ENCODE measurements around the gene SLC25A25. TPM values are rescaled to one million over a fixed set of nuclear protein-coding genes. Genes with fewer than 3 reads are reported as not detected.

SLC25A25 gene
- total and polyA plus RNA-seq, 12 donors: 2.3 to 20.7 (median 6.8) TPM

DNA sequence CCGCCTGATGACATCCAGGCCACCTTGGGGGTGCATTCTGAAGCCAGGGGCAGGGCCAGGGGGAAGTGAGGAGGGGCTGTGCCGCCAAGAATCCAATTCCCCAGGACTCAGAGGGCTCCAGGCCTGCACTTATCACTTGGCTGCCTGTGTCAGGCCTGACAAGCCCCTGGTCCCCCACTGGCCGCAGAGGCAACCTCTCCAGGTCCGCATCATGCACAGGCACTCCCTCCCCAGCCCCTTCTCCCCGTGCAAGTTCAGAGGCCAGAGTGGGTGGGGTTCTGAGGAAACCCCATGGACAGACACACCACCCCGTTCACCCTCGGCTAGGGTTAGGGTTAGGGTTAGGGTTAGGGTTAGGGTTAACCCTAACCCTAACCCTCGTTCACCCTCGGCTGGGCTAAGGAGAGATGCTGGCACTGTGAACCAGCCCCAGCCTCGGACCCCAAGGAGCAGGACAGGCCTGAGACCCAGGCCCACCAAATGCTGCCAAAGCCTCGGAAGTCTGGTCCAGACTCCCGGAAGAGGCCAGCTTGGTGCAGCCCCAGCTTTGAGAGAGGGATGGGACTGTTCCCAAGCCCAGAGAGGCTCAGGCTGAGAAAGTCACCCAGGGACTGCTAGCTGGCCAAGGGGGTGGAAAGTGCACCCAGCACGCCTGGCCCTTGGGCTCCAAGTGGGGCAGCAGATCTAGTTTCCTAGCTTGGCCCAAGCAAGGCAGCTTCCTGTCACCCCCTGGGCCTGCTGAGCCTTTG, 86.1 kb downstream of the SLC25A25 start:
- Histone ChIP-seq H3K9me3 (no peaks in the 10 kb centered on the region), H3K4me1 (peaks cover 0 to 17% (median 8%) of the 10 kb centered on the region in 9 donors), H3K36me3 (no peaks in the 10 kb centered on the region), H3K4me3 (no peak overlapping the region), H3K27ac (no peak overlapping the region), H3K27me3 (no peaks in the 10 kb centered on the region)
- DNase-seq (peak in 1 of 2 donors; percentile 5), ATAC-seq (no peak)
- TF ChIP-seq, protein P1, sequence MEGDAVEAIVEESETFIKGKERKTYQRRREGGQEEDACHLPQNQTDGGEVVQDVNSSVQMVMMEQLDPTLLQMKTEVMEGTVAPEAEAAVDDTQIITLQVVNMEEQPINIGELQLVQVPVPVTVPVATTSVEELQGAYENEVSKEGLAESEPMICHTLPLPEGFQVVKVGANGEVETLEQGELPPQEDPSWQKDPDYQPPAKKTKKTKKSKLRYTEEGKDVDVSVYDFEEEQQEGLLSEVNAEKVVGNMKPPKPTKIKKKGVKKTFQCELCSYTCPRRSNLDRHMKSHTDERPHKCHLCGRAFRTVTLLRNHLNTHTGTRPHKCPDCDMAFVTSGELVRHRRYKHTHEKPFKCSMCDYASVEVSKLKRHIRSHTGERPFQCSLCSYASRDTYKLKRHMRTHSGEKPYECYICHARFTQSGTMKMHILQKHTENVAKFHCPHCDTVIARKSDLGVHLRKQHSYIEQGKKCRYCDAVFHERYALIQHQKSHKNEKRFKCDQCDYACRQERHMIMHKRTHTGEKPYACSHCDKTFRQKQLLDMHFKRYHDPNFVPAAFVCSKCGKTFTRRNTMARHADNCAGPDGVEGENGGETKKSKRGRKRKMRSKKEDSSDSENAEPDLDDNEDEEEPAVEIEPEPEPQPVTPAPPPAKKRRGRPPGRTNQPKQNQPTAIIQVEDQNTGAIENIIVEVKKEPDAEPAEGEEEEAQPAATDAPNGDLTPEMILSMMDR (IDR thresholded peaks at IDR 0.05): no peak
- 81 to 84% methylated on average over 13 of the region's 13 CpGs for WGBS, 2 donors
- intact Hi-C loops (cut with DNase I): no loop called here

- Histone ChIP-seq H3K27me3 (no peaks in the 10 kb centered on the region), H3K9me3 (no peaks in the 10 kb centered on the region), H3K4me1 (peaks cover 0 to 13% (median 10%) of the 10 kb centered on the region in 9 donors), H3K4me3 (no peak overlapping the region), H3K36me3 (no peaks in the 10 kb centered on the region), H3K27ac (no peak overlapping the region)
- TF ChIP-seq, protein P1 (IDR thresholded peaks at IDR 0.05): no peak
- no peak for ATAC-seq
- peak in 1 of 2 donors; percentile 1 for DNase-seq
- intact Hi-C loops (cut with DNase I): no loop called here
- WGBS, 2 donors: 87% methylated on average over 7 of the region's 7 CpGs
Observed at GRCh38 chr9:128155736-128156500, 87.9 kb downstream of the SLC25A25 start.

Other genes starting within 250 kb of the SLC25A25 start
- 100 to 1,000 TPM in 8 of 10 donors, 10 to 100 TPM in 2; 76.8 to 263 (median 137) TPM for gene ENG, start 213.6 kb upstream of the SLC25A25 start, total RNA-seq
- 100 to 1,000 TPM; 199 to 310 TPM for gene ENG, start 213.6 kb upstream of the SLC25A25 start, polyA plus RNA-seq
- 100 to 1,000 TPM; 553 to 918 (median 731) TPM for gene AK1, start 190.6 kb upstream of the SLC25A25 start, total RNA-seq
- gene AK1, start 190.6 kb upstream of the SLC25A25 start, polyA plus RNA-seq: 1,000 to 10,000 TPM in 1 of 2 donors, 100 to 1,000 TPM in 1; 500 to 1,050 TPM
- 10 to 100 TPM; 32.8 to 52.0 (median 44.7) TPM for gene ST6GALNAC6, start 168.6 kb upstream of the SLC25A25 start, total RNA-seq
- gene ST6GALNAC6, start 168.6 kb upstream of the SLC25A25 start, polyA plus RNA-seq: 10 to 100 TPM; 33.0 to 40.5 TPM
- 10 to 100 TPM; 23.2 to 52.9 (median 33.9) TPM for gene ST6GALNAC4, start 151.2 kb upstream of the SLC25A25 start, total RNA-seq
- 10 to 100 TPM; 10.8 to 48.6 TPM for gene ST6GALNAC4, start 151.2 kb upstream of the SLC25A25 start, polyA plus RNA-seq
- gene PIP5KL1, start 137.5 kb upstream of the SLC25A25 start, total RNA-seq: under 1 TPM in 7 of 10 donors, not detected in 3; 0.25 to 0.59 (median 0.47) TPM
- gene PIP5KL1, start 137.5 kb upstream of the SLC25A25 start, polyA plus RNA-seq: under 1 TPM in 1 of 2 donors, not detected in 1; 0.28 TPM
- 10 to 100 TPM in 8 of 10 donors, 1 to 10 TPM in 2; 7.2 to 15.4 (median 12.3) TPM for gene DPM2, start 130.4 kb upstream of the SLC25A25 start, total RNA-seq
- 10 to 100 TPM; 16.7 to 31.1 TPM for gene DPM2, start 130.4 kb upstream of the SLC25A25 start, polyA plus RNA-seq
- gene EEIG1, start 87.2 kb upstream of the SLC25A25 start, total RNA-seq: 10 to 100 TPM; 11.1 to 33.5 (median 25.1) TPM
- 10 to 100 TPM in 1 of 2 donors, 1 to 10 TPM in 1; 6.7 to 13.0 TPM for gene EEIG1, start 87.2 kb upstream of the SLC25A25 start, polyA plus RNA-seq
- gene NAIF1, start 912 bp upstream of the SLC25A25 start, total RNA-seq: 1 to 10 TPM; 3.2 to 7.0 (median 5.5) TPM
- 1 to 10 TPM; 4.4 to 7.2 TPM for gene NAIF1, start 912 bp upstream of the SLC25A25 start, polyA plus RNA-seq
- 100 to 1,000 TPM; 117 to 166 (median 148) TPM for gene PTGES2, start 59.5 kb downstream of the SLC25A25 start, total RNA-seq
- 100 to 1,000 TPM; 132 to 147 TPM for gene PTGES2, start 59.5 kb downstream of the SLC25A25 start, polyA plus RNA-seq
- gene LCN2, start 81.2 kb downstream of the SLC25A25 start, total RNA-seq: 1 to 10 TPM in 1 of 10 donors, under 1 TPM in 4, not detected in 5; 0.34 to 2.7 (median 0.45) TPM
- gene LCN2, start 81.2 kb downstream of the SLC25A25 start, polyA plus RNA-seq: 1 to 10 TPM in 1 of 2 donors, under 1 TPM in 1; 0.62 to 1.5 TPM
- 10 to 100 TPM; 29.5 to 58.2 (median 36.1) TPM for gene BBLN, start 92.0 kb downstream of the SLC25A25 start, total RNA-seq
- 100 to 1,000 TPM in 1 of 2 donors, 10 to 100 TPM in 1; 70.2 to 159 TPM for gene BBLN, start 92.0 kb downstream of the SLC25A25 start, polyA plus RNA-seq
- gene CIZ1, start 123.3 kb downstream of the SLC25A25 start, total RNA-seq: 10 to 100 TPM; 63.0 to 96.0 (median 76.7) TPM
- 10 to 100 TPM; 39.7 to 70.2 TPM for gene CIZ1, start 123.3 kb downstream of the SLC25A25 start, polyA plus RNA-seq
- 1 to 10 TPM; 2.1 to 7.7 (median 3.9) TPM for gene DNM1, start 135.1 kb downstream of the SLC25A25 start, total RNA-seq
- gene DNM1, start 135.1 kb downstream of the SLC25A25 start, polyA plus RNA-seq: 10 to 100 TPM in 1 of 2 donors, 1 to 10 TPM in 1; 2.5 to 13.7 TPM
- gene GOLGA2, start 207.8 kb downstream of the SLC25A25 start, total RNA-seq: 100 to 1,000 TPM in 1 of 10 donors, 10 to 100 TPM in 9; 78.0 to 101 (median 89.1) TPM
- 10 to 100 TPM; 85.7 to 91.8 TPM for gene GOLGA2, start 207.8 kb downstream of the SLC25A25 start, polyA plus RNA-seq
- 10 to 100 TPM; 13.9 to 23.8 (median 20.8) TPM for gene SWI5, start 208.0 kb downstream of the SLC25A25 start, total RNA-seq
- 10 to 100 TPM; 17.0 to 46.3 TPM for gene SWI5, start 208.0 kb downstream of the SLC25A25 start, polyA plus RNA-seq